CD4-positive, alpha-beta T cell (primary cell): ENCODE results near the gene ZFPM1. TPM values are rescaled to one million over a fixed set of nuclear protein-coding genes. Genes with fewer than 3 reads are reported as not detected.

ENCODE experiments used
- ATAC-seq: fragments of 200-7000 bp; cut with Tn5 transposase; one replicate; pipeline ENCODE4 v1.10.0; 2022; ENCODE audit warnings: mild to moderate bottlenecking; ENCODE audit not compliant: poor library complexity
- CTCF ChIA-PET: fragments of 350-600 bp; sonication (Branson Sonifier 250); formaldehyde crosslinking; loops from one replicate; lab custom pipeline; 2021; ENCODE audit warnings: antibody characterized with exemption, inconsistent platforms; lab: Charles Lee
- POLR2A ChIA-PET: fragments of 350-600 bp; sonication (Branson Sonifier 250); formaldehyde crosslinking; loops from one replicate; lab custom pipeline; 2021; ENCODE audit warnings: antibody characterized with exemption, inconsistent platforms; lab: Charles Lee
- DNase-seq, 14 experiments: peaks; one replicate each; pipeline ENCODE4 v3.0.0-alpha.2; 2013 to 2020; ENCODE audit warnings: mixed read lengths in 2 of 14
- H3K27ac ChIP-seq, 2 donors: one replicate each; pipeline versions ENCODE4 v1.5.1 to v1.7.0; 2013; ENCODE audit warnings: low read length in 2 of 2, low read depth in 1 of 2, mild to moderate bottlenecking in 1 of 2
- H3K27me3 ChIP-seq, 2 experiments: 1 replicate in 1 of 2; 2 replicates in 1 of 2; pipeline versions ENCODE4 v1.6.1 to v1.7.0; 2013; ENCODE audit warnings: low read length in 2 of 2, control low read depth in 1 of 2, mild to moderate bottlenecking in 1 of 2, moderate library complexity in 1 of 2; ENCODE audit not compliant: insufficient read depth in 2 of 2, control insufficient read depth in 1 of 2
- H3K36me3 ChIP-seq: one replicate; pipeline ENCODE4 v1.6.1; 2013; ENCODE audit warnings: low read length, control low read depth; ENCODE audit not compliant: insufficient read depth
- H3K4me1 ChIP-seq: one replicate; pipeline ENCODE4 v1.6.1; 2013; ENCODE audit warnings: low read length, control low read depth; ENCODE audit not compliant: insufficient read depth
- H3K4me3 ChIP-seq: one replicate; pipeline ENCODE4 v1.5.1; 2013; ENCODE audit warnings: mild to moderate bottlenecking, low read length, moderate library complexity
- H3K9me3 ChIP-seq, 2 experiments: 1 replicate in 1 of 2; 2 replicates in 1 of 2; pipeline versions ENCODE4 v1.6.1 to v1.7.0; 2013; ENCODE audit warnings: low read length in 2 of 2, mild to moderate bottlenecking in 2 of 2, control low read depth in 1 of 2, moderate library complexity in 1 of 2; ENCODE audit not compliant: control insufficient read depth in 1 of 2, insufficient read depth in 1 of 2
- H3K27ac Mint-ChIP-seq: one replicate; pipeline ENCODE4 v1.8.0; 2020; ENCODE audit warnings: mixed read lengths
- H3K27me3 Mint-ChIP-seq: one replicate; pipeline ENCODE4 v1.8.0; 2021; ENCODE audit warnings: mixed read lengths
- H3K36me3 Mint-ChIP-seq: one replicate; pipeline ENCODE4 v1.8.0; 2021; ENCODE audit warnings: low read depth, mixed read lengths
- H3K4me1 Mint-ChIP-seq: one replicate; pipeline ENCODE4 v1.8.0; 2021; ENCODE audit warnings: low read depth, mixed read lengths
- H3K4me3 Mint-ChIP-seq: one replicate; pipeline ENCODE4 v1.8.0; 2020; ENCODE audit warnings: mild to moderate bottlenecking, mixed read lengths
- H3K9me3 Mint-ChIP-seq: one replicate; pipeline ENCODE4 v1.8.0; 2020; ENCODE audit warnings: mixed read lengths
- CTCF ChIP-seq: fragments of 200-600 bp; IDR thresholded peaks from one replicate; pipeline ENCODE4 v1.8.0; 2022; ENCODE audit warnings: antibody characterized with exemption, mild to moderate bottlenecking
- intact Hi-C, 2 experiments: fragments of 100-400 bp; cut with DNase I in 1 of 2; cut with micrococcal nuclease in 1 of 2; formaldehyde crosslinking; loops; one replicate each; pipeline versions ENCODE4 v1.15.1 to v1.9.0; 2023 to 2025; cut with DNase I, micrococcal nuclease
- total RNA-seq, 174 experiments: library from RNA in 2 of 174; stranded (reverse) in 2 of 174; gene quantifications; one replicate each; pipeline ENCODE4 v1.2.3 and lab custom pipeline; 2021 to 2026

The ZFPM1 gene
- total RNA-seq, 2 experiments from 2014 or later, result 22.8 to 24.2 TPM

GRCh38 chr16:88489163-88489741 is 36.2 kb downstream of the ZFPM1 start:
- H3K36me3 ChIP-seq, result peaks cover 21% of the 10 kb centered on the region

GRCh38 chr16:88491001-88491559 is 38.0 kb downstream of the ZFPM1 start:
- CTCF ChIA-PET, result no interaction called here
- no peak for DNase-seq
- H3K27me3 ChIP-seq, result no peaks in the 10 kb centered on the region
- H3K36me3 ChIP-seq, result peaks cover 15% of the 10 kb centered on the region
- Mint-ChIP-seq H3K36me3 (no peaks in the 10 kb centered on the region), H3K27ac (no peak overlapping the region), H3K9me3 (no peaks in the 10 kb centered on the region), H3K4me3 (no peak overlapping the region), H3K27me3 (no peaks in the 10 kb centered on the region), H3K4me1 (no peaks in the 10 kb centered on the region)
- ATAC-seq, result no peak
- H3K4me3 ChIP-seq, result no peak overlapping the region
- no peaks in the 10 kb centered on the region for H3K9me3 ChIP-seq
- no peak for TF ChIP-seq CTCF
- intact Hi-C loops, result no loop called here
- POLR2A ChIA-PET, result no interaction called here
- no peaks in the 10 kb centered on the region for H3K4me1 ChIP-seq
- H3K27ac ChIP-seq, result no peak overlapping the region

More at GRCh38 chr16:88489163-88489741, 36.2 kb downstream of the ZFPM1 start:
- intact Hi-C loops, result no loop called here
- no peaks in the 10 kb centered on the region for H3K9me3 Mint-ChIP-seq
- no peaks in the 10 kb centered on the region for H3K27me3 ChIP-seq
- no peaks in the 10 kb centered on the region for H3K9me3 ChIP-seq
- no peaks in the 10 kb centered on the region for H3K27me3 Mint-ChIP-seq
- no peak overlapping the region for H3K27ac Mint-ChIP-seq
- ATAC-seq, result no peak
- no peak for DNase-seq
- no peak overlapping the region for H3K4me3 Mint-ChIP-seq
- H3K4me1 ChIP-seq, result no peaks in the 10 kb centered on the region
- no peak overlapping the region for H3K4me3 ChIP-seq
- H3K36me3 Mint-ChIP-seq, result no peaks in the 10 kb centered on the region
- no peak overlapping the region for H3K27ac ChIP-seq
- ChIA-PET POLR2A (no interaction called here), CTCF (no interaction called here)
- no peaks in the 10 kb centered on the region for H3K4me1 Mint-ChIP-seq
- TF ChIP-seq CTCF, result no peak

GRCh38 chr16:88491560-88492310 is 38.7 kb downstream of the ZFPM1 start:
- CTCF ChIA-PET, result no interaction called here

More at GRCh38 chr16:88491560-88492310, 38.7 kb downstream of the ZFPM1 start:
- Histone ChIP-seq H3K27ac (no peak overlapping the region), H3K27me3 (no peaks in the 10 kb centered on the region), H3K4me1 (no peaks in the 10 kb centered on the region), H3K36me3 (peaks cover 12% of the 10 kb centered on the region), H3K9me3 (no peaks in the 10 kb centered on the region), H3K4me3 (no peak overlapping the region)
- ATAC-seq, result no peak
- Mint-ChIP-seq H3K27me3 (no peaks in the 10 kb centered on the region), H3K27ac (no peak overlapping the region), H3K9me3 (no peaks in the 10 kb centered on the region), H3K36me3 (no peaks in the 10 kb centered on the region), H3K4me1 (no peaks in the 10 kb centered on the region), H3K4me3 (no peak overlapping the region)
- intact Hi-C loops, result no loop called here
- TF ChIP-seq CTCF, result no peak
- POLR2A ChIA-PET, result no interaction called here
- no peak for DNase-seq
